C4-2B (cell line): ENCODE measurements around the gene RASEF.

Experiments
- CTCF ChIP-seq: fragments of 450-650 bp; conservative IDR thresholded peaks from 2 replicates; pipeline ENCODE4 v1.5.1; 2017; ENCODE audit warnings: mild to moderate bottlenecking
- ZFX ChIP-seq: fragments of 450-650 bp; IDR thresholded peaks from 2 replicates; pipeline ENCODE4 v1.6.1; 2017

GRCh38 chr9:82996941-82997340 is 66.0 kb downstream of the RASEF start:
- TF ChIP-seq CTCF = no peak
- no peak for TF ChIP-seq ZFX
